Lung (tissue), 12 donors: Measurements from ENCODE around the gene KSR1. TPM values are rescaled to one million over a fixed set of nuclear protein-coding genes. Genes with fewer than 3 reads are reported as not detected.

Experiments used
- ATAC-seq: fragments of 200-7000 bp; cut with Tn5 transposase; one replicate; pipeline ENCODE4 v1.9.1; 2020; ENCODE audit warnings: moderate number of reproducible peaks; ENCODE audit not compliant: insufficient read depth, low FRiP score
- DNase-seq, 3 donors: peaks; one replicate each; pipeline ENCODE4 v3.0.0-alpha.2; 2013 to 2017
- H3K27ac ChIP-seq, 2 donors: one replicate each; pipeline ENCODE4 v1.5.1; 2013; ENCODE audit warnings: mild to moderate bottlenecking in 2 of 2, moderate library complexity in 2 of 2, control low read depth in 1 of 2, inconsistent platforms in 1 of 2, low read depth in 1 of 2, low read length in 1 of 2
- H3K27me3 ChIP-seq, 3 donors: one replicate each; pipeline ENCODE4 v1.5.1; 2013; ENCODE audit warnings: low read length in 2 of 3; ENCODE audit not compliant: control insufficient read depth in 3 of 3, insufficient read depth in 3 of 3
- H3K36me3 ChIP-seq, 4 donors: one replicate each; pipeline ENCODE4 v1.5.1; 2013; ENCODE audit warnings: low read length in 4 of 4, mild to moderate bottlenecking in 1 of 4, moderate library complexity in 1 of 4; ENCODE audit not compliant: control insufficient read depth in 4 of 4, insufficient read depth in 4 of 4
- H3K4me1 ChIP-seq, 5 donors: one replicate each; pipeline ENCODE4 v1.5.1; 2013; ENCODE audit warnings: low read length in 5 of 5, mild to moderate bottlenecking in 2 of 5, moderate library complexity in 1 of 5; ENCODE audit not compliant: control insufficient read depth in 5 of 5, insufficient read depth in 5 of 5
- H3K4me3 ChIP-seq: one replicate; pipeline ENCODE4 v1.5.1; 2013; ENCODE audit warnings: mild to moderate bottlenecking, control low read depth, moderate library complexity
- H3K9ac ChIP-seq, 2 donors: one replicate each; pipeline ENCODE4 v1.5.1; 2013; ENCODE audit warnings: low read length in 2 of 2, control low read depth in 1 of 2; ENCODE audit not compliant: insufficient read depth in 1 of 2
- H3K9me3 ChIP-seq, 4 donors: one replicate each; pipeline ENCODE4 v1.5.1; 2013; ENCODE audit warnings: low read length in 3 of 4, mild to moderate bottlenecking in 1 of 4, moderate library complexity in 1 of 4; ENCODE audit not compliant: control insufficient read depth in 4 of 4, insufficient read depth in 3 of 4
- WGBS, 2 donors: extraction: QIAGEN DNeasy Blood & Tissue Kit; methylation state at CpG; one replicate each; pipeline ENCODE4 v1.1.7; 2013; 5-methylcytosine and 5-hydroxymethylcytosine counted together
- polyA plus RNA-seq, 2 donors: library from polyadenylated mRNA; stranded (reverse); fragments of 200-250 nt; gene quantifications; one replicate each; pipeline ENCODE4 v1.2.1, GENCODE V29; 2013
- total RNA-seq, 2 donors: library from RNA; depleted of rRNA in 1 of 2; stranded (reverse); fragments of >200 nt in 1 of 2; gene quantifications; one replicate each; pipeline ENCODE4 v1.2.1, GENCODE V29; 2014 to 2021
- TF ChIP-seq, protein P1 (sequence below): IDR thresholded peaks from 2 replicates; pipeline ENCODE4 v1.5.1; 2012; ENCODE audit warnings: mild to moderate bottlenecking; ENCODE audit errors: control extremely low read depth, extremely low read depth
- donor health status: control.
- donor health status: control.
- donor health status: Bipolar disorder and iron deficiency.
- donor health status: healthy.
- donor health status: DM: yes; HTN: yes; CAD: no.

Gene KSR1
- total and polyA plus RNA-seq, 4 donors = 26.8 to 70.0 (median 42.3) TPM

GRCh38 chr17:27481327-27481726 lies 25.1 kb downstream of the KSR1 start:
- H3K27ac ChIP-seq = no peak overlapping the region
- DNase-seq (no peak), ATAC-seq (no peak)
- peaks cover 0 to 2% (median 0%) of the 10 kb centered on the region in 4 donors for H3K36me3 ChIP-seq
- TF ChIP-seq, protein P1, sequence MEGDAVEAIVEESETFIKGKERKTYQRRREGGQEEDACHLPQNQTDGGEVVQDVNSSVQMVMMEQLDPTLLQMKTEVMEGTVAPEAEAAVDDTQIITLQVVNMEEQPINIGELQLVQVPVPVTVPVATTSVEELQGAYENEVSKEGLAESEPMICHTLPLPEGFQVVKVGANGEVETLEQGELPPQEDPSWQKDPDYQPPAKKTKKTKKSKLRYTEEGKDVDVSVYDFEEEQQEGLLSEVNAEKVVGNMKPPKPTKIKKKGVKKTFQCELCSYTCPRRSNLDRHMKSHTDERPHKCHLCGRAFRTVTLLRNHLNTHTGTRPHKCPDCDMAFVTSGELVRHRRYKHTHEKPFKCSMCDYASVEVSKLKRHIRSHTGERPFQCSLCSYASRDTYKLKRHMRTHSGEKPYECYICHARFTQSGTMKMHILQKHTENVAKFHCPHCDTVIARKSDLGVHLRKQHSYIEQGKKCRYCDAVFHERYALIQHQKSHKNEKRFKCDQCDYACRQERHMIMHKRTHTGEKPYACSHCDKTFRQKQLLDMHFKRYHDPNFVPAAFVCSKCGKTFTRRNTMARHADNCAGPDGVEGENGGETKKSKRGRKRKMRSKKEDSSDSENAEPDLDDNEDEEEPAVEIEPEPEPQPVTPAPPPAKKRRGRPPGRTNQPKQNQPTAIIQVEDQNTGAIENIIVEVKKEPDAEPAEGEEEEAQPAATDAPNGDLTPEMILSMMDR = no peak
- H3K4me1 ChIP-seq = peaks cover 0 to 15% (median 11%) of the 10 kb centered on the region in 5 donors
- H3K9me3 ChIP-seq = no peaks in the 10 kb centered on the region
- 24 to 48% methylated on average over 4 of the region's 4 CpGs for WGBS, 2 donors
- no peak overlapping the region for H3K9ac ChIP-seq
- no peak overlapping the region for H3K4me3 ChIP-seq
- no peaks in the 10 kb centered on the region for H3K27me3 ChIP-seq

GRCh38 chr17:27485125-27485524 lies 28.9 kb downstream of the KSR1 start:
- ATAC-seq = no peak
- Histone ChIP-seq H3K4me1 (peaks cover 0 to 26% (median 20%) of the 10 kb centered on the region in 5 donors), H3K9ac (peak overlapping the region in 1 of 2 donors; percentile 13), H3K4me3 (no peak overlapping the region), H3K36me3 (peaks cover 0 to 2% (median 0%) of the 10 kb centered on the region in 4 donors), H3K27me3 (no peaks in the 10 kb centered on the region), H3K9me3 (no peaks in the 10 kb centered on the region), H3K27ac (no peak overlapping the region)
- TF ChIP-seq, protein P1 = no peak
- DNase-seq = no peak
- WGBS, 2 donors = 73 to 76% methylated on average over 2 of the region's 2 CpGs

DNA sequence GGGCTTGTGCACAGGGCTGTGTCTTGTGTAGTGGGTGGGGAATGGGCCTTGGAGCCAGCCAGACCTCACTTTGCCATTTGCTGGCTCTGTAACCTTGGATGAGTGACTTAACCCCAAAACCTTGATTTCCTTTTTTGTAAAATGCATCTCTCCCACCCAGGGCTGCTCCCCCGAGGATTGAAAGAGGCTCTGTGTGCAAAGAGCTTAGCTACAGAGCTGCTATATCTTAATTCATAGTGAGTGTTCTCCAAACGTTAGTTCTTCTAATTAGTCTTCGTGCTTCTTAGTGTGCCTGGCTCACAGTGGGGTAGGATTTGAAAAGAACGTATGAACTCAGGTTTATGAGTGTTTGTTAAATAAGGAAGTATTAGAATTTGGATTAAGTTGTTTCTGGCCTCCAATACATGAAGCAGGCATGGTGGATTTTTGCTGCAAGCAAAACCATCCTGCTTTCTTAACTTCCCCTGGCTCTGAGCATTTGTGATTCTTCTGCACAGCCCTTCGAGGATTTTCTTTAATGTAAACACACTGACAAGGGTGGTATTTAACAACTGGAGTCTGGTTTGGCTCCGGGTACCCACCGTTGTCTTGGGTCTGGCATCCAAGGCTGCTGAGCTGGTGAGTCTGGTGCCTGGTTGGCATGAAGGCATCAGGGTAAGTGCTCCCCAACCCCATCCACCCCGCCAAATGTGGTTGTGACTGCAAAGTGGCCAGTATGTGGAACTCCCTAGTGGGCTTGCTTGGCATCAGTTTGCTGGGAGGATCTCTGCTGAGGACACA lies 29.7 kb downstream of the KSR1 start:
- H3K9ac ChIP-seq = peak overlapping the region in 1 of 2 donors; percentile 5
- DNase-seq (peak in 1 of 3 donors; percentile 31), ATAC-seq (no peak)
- no peaks in the 10 kb centered on the region for H3K27me3 ChIP-seq
- H3K9me3 ChIP-seq = no peaks in the 10 kb centered on the region
- H3K4me1 ChIP-seq = peaks cover 0 to 26% (median 20%) of the 10 kb centered on the region in 5 donors
- H3K27ac ChIP-seq = no peak overlapping the region
- H3K36me3 ChIP-seq = peaks cover 0 to 2% (median 0%) of the 10 kb centered on the region in 4 donors
- no peak overlapping the region for H3K4me3 ChIP-seq
- TF ChIP-seq, protein P1 = no peak
- 56 to 58% methylated on average over 8 of the region's 8 CpGs for WGBS, 2 donors
